GM19099 (cell line): ENCODE results near the gene SPG7.

ENCODE experiments used
- POLR2A ChIP-seq: IDR thresholded peaks from 3 replicates; pipeline ENCODE4 v1.6.1; 2011; ENCODE audit warnings: low read depth; ENCODE audit not compliant: insufficient read length; ENCODE audit errors: extremely low read depth

SPG7 gene

GRCh38 chr16:89571636-89572035, 63.4 kb downstream of the SPG7 start:
- TF ChIP-seq POLR2A = no peak

GRCh38 chr16:89572073-89572484, 63.9 kb downstream of the SPG7 start:
- TF ChIP-seq POLR2A = no peak

GRCh38 chr16:89572485-89573205, 64.4 kb downstream of the SPG7 start:
- TF ChIP-seq POLR2A = no peak

GRCh38 chr16:89573826-89574680, 65.8 kb downstream of the SPG7 start:
- TF ChIP-seq POLR2A = no peak

- no peak for TF ChIP-seq POLR2A
Measured at GRCh38 chr16:89574681-89575246, 66.6 kb downstream of the SPG7 start.

GRCh38 chr16:89575247-89576152, 67.3 kb downstream of the SPG7 start, which contains the start of gene CPNE7:
TSS of gene CPNE7 (plus strand) at chr16:89575758. CDS start at chr16:89575898, 140 bp downstream.
- peak; percentile 48 for TF ChIP-seq POLR2A

- TF ChIP-seq POLR2A = no peak
Measured at GRCh38 chr16:89576153-89577054, 68.2 kb downstream of the SPG7 start.

GRCh38 chr16:89577055-89577759, 69.0 kb downstream of the SPG7 start:
- TF ChIP-seq POLR2A = no peak

- no peak for TF ChIP-seq POLR2A
Measured at GRCh38 chr16:89579351-89579750, 71.1 kb downstream of the SPG7 start.

- no peak for TF ChIP-seq POLR2A
Measured at GRCh38 chr16:89581045-89581695, 73.0 kb downstream of the SPG7 start.

GRCh38 chr16:89581861-89582563, 73.8 kb downstream of the SPG7 start:
- TF ChIP-seq POLR2A = no peak

GRCh38 chr16:89582614-89583196, 74.5 kb downstream of the SPG7 start:
- TF ChIP-seq POLR2A = no peak
